ENCODE measurements around the gene LRRC2.

The LRRC2 gene

DNA sequence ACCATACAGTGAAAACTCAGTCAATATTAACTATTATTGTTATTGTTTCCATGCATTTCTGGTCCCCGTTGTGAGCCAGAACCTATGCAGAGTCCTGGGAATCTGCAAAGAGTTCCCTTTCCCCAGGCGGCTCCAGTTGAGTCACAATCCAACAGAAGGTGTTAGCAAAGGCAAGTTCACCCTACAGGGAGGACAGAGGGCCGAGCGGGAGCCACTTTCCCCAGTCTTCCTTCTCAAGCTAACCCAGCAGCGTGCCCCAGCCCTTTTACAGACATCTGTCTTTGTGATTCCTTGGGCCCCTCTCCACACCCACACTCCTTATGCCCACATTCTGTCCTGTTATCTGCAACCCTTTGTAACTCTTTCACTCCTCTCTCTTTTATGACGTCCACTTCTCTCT, 88.3 kb downstream of the LRRC2 start:
- DNase-seq (ENCODE audit: low spot score) = no peak

DNA sequence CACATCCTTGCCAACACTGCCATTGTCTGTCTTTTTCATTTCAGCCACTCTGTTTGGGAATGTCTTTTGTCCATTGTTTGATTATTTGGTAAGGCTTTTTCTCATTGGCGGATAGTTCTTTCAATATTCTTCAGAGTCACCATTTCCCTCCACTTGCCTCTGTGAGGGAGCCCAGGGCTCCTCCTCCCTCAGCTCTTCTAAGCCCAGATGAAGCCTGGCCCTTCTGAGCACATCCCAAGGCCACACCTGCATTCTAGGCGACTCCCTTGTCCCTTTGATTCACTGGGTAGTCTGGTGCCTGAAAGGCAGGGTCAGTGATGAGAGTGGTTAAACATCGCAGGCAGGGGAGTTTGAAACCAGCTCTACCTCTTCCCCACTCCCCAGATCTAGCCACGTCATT, 89.0 kb downstream of the LRRC2 start:
- DNase-seq (ENCODE audit: low spot score) = peak; percentile 12

GRCh38 chr3:46472736-46473135, 93.4 kb downstream of the LRRC2 start:
- DNase-seq (ENCODE audit: low spot score) = peak; percentile 19

- peak; percentile 27 for DNase-seq (ENCODE audit: low spot score)
These were observed 94.7 kb downstream of the LRRC2 start for GRCh38 chr3:46471371-46471914.

DNA sequence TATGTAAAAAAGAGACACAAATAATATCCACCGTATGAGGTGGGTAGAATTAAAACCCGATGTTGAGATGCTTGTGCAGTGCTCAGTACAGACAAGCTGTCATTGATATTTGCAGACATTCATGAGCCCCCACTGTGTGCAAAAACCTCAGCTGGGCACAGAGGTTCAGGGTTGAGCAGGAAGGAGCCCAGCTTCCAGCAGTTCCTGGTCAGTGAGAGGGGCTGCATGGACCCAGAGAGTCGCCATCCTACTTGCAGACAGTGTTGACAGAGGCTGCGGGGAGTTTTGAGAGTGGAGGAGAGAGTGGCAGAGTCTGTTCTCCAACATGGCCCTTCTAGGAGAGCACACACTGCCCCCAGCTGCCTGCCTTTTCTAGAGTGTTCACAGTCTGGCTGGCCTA, 95.3 kb downstream of the LRRC2 start:
- peak; percentile 34 for DNase-seq (ENCODE audit: low spot score)

GRCh38 chr3:46469680-46470357, 96.3 kb downstream of the LRRC2 start:
- DNase-seq (ENCODE audit: low spot score) = peak; percentile 37

DNA sequence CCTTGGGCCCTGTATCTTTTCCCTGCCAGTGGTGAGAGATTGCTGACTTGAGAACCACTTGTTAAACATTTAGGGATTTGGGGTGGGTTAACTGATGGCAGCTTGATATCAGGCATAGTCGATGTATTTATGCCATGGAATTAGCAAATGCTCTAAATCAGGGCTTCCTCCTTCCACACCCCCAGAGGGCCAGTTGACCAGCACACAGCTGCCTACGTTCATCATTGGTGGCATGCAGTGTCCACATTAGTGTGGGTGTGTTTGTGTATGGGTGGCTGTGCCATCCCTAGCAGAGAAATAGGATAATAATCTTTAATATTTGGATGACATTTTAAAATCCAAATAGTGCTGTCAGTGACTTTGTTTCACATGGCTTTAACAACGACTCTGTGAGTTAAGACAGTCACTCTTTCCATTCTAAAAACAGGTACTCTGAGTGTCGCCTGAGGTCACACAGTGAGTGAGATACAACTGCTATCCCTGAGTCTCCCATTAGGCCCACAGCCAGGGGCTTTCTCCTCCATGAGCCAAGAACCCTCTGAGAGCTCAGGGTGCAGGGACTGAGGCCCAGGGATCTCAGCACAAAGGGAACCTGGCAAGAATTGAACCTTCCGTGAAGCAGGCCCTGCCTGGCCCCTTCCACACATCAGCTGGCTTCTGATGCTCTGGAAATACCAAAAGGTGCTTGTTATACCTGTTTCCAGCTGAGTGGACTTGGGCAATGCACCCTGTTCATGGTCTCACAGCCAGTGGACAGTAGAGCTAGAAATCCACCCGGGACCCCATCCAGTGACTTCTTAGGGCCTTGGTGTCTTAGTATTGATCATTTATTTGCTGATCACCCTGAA, 97.1 kb downstream of the LRRC2 start:
- DNase-seq (ENCODE audit: low spot score) = peak; percentile 9

DNA sequence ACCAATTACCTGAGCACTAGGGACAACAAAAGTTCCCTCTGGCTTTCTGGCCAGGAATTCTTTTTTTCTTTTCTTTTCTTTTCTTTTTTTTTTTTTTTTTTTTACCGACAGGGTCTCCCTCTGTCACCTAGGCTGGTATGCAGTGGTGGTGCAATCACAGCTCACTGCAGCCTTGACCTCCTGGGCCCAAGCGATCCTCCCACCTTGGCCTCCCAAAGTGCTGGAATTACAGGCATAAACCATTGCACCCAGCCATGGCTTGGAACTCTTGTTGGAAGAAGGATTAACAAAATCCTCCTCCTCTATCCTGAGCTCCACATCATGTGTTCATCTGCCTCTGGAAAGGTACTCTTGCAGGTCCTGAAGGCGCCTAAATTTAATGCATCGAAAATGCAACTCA, 98.5 kb downstream of the LRRC2 start:
- DNase-seq (ENCODE audit: low spot score) = peak; percentile 9

- DNase-seq (ENCODE audit: low spot score) = peak; percentile 39
These were observed 99.2 kb downstream of the LRRC2 start for GRCh38 chr3:46466871-46467403.

DNA sequence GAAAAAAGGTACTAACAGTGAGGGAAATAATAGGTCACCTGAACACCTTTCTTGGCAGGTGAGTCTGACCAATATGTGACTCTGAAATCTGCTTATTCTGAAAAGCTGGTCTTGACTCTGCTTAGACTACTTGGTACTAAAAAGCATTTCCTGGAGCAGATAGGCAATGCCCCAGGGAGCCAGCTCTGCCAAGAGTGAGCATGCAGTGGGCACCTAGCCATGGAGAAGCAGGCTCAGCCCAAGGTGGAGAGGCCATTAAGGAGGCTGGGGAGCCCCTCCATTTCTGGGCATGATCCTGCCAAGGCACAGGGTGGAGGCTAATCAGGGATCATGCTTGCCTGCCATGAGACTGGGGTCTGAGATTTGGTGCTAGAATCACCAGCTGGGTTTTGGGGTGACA, 99.8 kb downstream of the LRRC2 start:
- DNase-seq (ENCODE audit: low spot score) = peak; percentile 21
